Subcutaneous abdominal adipose tissue (tissue), 5 donors: ENCODE results near the gene PLEKHG3.

Experiments used
- H3K27ac ChIP-seq: one replicate; pipeline ENCODE4 v1.7.0; 2013; ENCODE audit warnings: low read depth, mild to moderate bottlenecking, inconsistent platforms, low read length, moderate library complexity
- H3K27me3 ChIP-seq, 5 donors: one replicate each; pipeline ENCODE4 v1.7.0; 2013; ENCODE audit warnings: low read length in 5 of 5, inconsistent platforms in 1 of 5; ENCODE audit not compliant: control insufficient read depth in 5 of 5, insufficient read depth in 4 of 5
- H3K36me3 ChIP-seq, 5 donors: one replicate each; pipeline ENCODE4 v1.7.0; 2013; ENCODE audit warnings: low read length in 5 of 5; ENCODE audit not compliant: control insufficient read depth in 5 of 5, insufficient read depth in 5 of 5
- H3K4me1 ChIP-seq, 5 donors: one replicate each; pipeline ENCODE4 v1.7.0; 2013; ENCODE audit warnings: low read length in 5 of 5, mild to moderate bottlenecking in 3 of 5, moderate library complexity in 1 of 5; ENCODE audit not compliant: control insufficient read depth in 5 of 5, insufficient read depth in 5 of 5
- H3K4me3 ChIP-seq, 5 donors: one replicate each; pipeline ENCODE4 v1.7.0; 2013; ENCODE audit warnings: low read length in 5 of 5, low read depth in 1 of 5
- H3K9ac ChIP-seq, 5 donors: one replicate each; pipeline ENCODE4 v1.7.0; 2013; ENCODE audit warnings: low read length in 5 of 5, mild to moderate bottlenecking in 4 of 5, moderate library complexity in 3 of 5
- H3K9me3 ChIP-seq, 5 donors: one replicate each; pipeline ENCODE4 v1.7.0; 2013; ENCODE audit warnings: low read length in 5 of 5; ENCODE audit not compliant: control insufficient read depth in 5 of 5
- donor health status: healthy.
- donor health status: healthy.
- donor health status: healthy.
- donor health status: healthy.
- donor health status: healthy.

PLEKHG3 gene

GRCh38 chr14:64714432-64715025, 10.3 kb downstream of the PLEKHG3 start:
- Histone ChIP-seq H3K9ac (no peak overlapping the region), H3K36me3 (no peaks in the 10 kb centered on the region), H3K4me3 (no peak overlapping the region), H3K4me1 (peaks cover 11 to 67% (median 63%) of the 10 kb centered on the region in 5 donors), H3K9me3 (peaks cover 3 to 17% (median 9%) of the 10 kb centered on the region in 5 donors), H3K27me3 (no peaks in the 10 kb centered on the region), H3K27ac (no peak overlapping the region)

DNA sequence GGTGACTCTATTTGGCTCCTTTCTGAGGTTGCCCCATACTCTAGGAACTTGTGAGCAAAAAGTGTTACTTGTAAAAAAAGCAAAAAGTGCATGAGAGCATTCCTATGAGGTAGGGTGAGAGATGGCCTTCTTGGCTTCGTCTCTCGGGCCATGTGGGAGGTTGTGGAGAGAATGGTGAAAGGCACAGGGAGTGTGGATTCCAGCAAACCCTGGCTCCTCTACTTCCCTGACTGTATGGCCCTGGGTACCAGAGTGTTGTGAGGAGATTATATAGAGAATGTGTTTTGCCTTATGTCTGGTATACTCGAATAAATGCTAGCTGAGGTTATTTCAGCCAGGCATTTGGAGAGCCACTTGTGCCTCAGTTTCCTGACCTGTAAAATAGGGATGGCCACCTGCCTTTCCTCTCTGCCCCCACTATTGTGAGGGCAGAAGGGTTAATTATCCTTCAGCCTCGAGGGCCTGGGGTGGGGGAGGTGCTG, 11.0 kb downstream of the PLEKHG3 start:
- H3K4me1 ChIP-seq: peaks cover 11 to 66% (median 63%) of the 10 kb centered on the region in 5 donors
- no peaks in the 10 kb centered on the region for H3K27me3 ChIP-seq
- H3K9me3 ChIP-seq: peaks cover 3 to 17% (median 9%) of the 10 kb centered on the region in 5 donors
- peak overlapping the region; percentile 64 for H3K27ac ChIP-seq
- H3K4me3 ChIP-seq: no peak overlapping the region
- H3K36me3 ChIP-seq: no peaks in the 10 kb centered on the region
- H3K9ac ChIP-seq: peak overlapping the region in 1 of 5 donors; percentile 22

DNA sequence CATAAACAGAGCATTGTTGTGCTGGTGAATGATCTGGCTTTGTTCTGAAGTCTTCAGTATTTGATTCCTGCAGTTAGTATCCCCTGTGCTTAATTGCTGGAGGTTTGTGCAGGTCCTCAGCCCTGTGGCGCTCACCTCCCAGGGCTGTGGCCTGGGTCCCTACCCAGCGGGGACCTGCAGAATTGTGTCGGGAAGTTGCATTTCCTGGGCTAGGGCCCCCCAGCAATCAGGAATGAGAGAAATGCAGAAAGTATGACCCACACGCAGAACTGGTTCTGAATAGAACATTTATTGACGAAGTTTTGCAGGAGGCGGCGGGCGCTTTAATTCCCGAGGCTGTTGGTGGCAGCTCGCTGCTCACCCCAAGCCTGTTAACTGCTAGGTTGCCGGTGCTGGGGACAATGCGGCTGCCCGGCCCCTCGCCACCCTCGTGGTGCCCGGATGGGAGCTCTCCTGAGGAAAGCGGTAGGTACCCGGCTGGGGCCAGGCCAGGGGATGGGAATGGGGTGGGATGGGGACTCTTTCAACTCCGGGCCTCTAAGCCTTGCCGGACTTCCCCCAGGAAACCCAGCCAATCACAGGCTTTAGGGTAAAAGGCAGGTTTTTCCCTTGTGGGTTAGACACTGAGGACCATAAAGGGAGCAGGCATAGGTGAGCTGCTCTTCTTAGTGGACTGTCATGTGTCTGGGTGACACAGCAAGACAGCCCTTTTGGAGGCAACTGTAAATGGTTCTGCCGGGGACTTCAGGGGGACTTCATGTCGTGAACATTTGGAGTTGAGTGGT, 11.6 kb downstream of the PLEKHG3 start:
- Histone ChIP-seq H3K27ac (peak overlapping the region; percentile 64), H3K36me3 (no peaks in the 10 kb centered on the region), H3K4me3 (peak overlapping the region in 4 of 5 donors; percentile 24 to 45 (median 32)), H3K4me1 (peaks cover 11 to 67% (median 62%) of the 10 kb centered on the region in 5 donors), H3K9me3 (peaks cover 3 to 17% (median 9%) of the 10 kb centered on the region in 5 donors), H3K9ac (peak overlapping the region in 3 of 5 donors; percentile 22 to 62 (median 30)), H3K27me3 (no peaks in the 10 kb centered on the region)

DNA sequence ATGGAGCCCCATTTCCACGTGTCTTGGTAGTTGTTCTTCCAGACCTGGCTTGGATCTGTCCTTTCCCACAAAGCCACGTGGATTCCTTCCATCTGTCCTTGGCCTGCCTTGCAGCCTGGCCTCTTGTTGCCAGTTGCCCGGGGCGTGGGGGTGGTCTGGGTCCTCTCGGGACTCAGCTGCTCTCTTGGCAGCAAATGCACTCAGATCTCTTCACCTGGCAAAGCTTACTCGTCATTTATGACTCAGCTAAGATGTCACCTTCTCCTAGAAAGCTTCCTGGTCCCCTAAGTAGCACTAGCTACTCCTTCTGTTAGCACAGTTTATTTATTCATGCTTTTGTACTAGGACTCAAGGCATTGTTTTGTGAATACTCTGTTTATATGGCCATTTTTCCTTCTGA, 13.6 kb downstream of the PLEKHG3 start:
- H3K4me3 ChIP-seq: no peak overlapping the region
- H3K27ac ChIP-seq: peak overlapping the region; percentile 45
- no peak overlapping the region for H3K9ac ChIP-seq
- no peaks in the 10 kb centered on the region for H3K27me3 ChIP-seq
- no peaks in the 10 kb centered on the region for H3K36me3 ChIP-seq
- peaks cover 15 to 83% (median 77%) of the 10 kb centered on the region in 5 donors for H3K4me1 ChIP-seq
- peaks cover 3 to 13% (median 9%) of the 10 kb centered on the region in 5 donors for H3K9me3 ChIP-seq

DNA sequence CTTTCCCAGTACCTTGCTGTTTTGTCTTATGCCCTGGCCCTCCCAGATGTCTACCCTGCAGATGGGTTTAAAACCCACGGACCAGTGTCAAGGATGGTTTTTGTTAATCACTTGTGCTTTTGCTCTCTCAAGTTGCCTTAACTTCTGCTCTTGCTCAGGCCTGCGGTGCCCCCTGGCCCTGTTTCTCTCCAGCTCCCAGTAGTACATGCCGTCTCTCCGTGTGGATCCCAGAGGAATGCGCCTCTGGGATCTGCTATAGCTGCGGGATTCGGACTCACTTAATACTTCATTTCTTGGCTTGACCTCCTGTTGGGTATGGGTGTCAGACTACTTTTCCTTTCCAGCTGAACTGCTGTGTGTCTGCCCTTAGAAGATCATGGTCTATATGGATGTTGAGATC, 14.5 kb downstream of the PLEKHG3 start:
- Histone ChIP-seq H3K36me3 (no peaks in the 10 kb centered on the region), H3K4me3 (no peak overlapping the region), H3K9ac (peak overlapping the region in 1 of 5 donors; percentile 23), H3K27me3 (no peaks in the 10 kb centered on the region), H3K4me1 (peaks cover 17 to 89% (median 81%) of the 10 kb centered on the region in 5 donors), H3K9me3 (peaks cover 3 to 7% (median 5%) of the 10 kb centered on the region in 5 donors), H3K27ac (peak overlapping the region; percentile 45)

GRCh38 chr14:64719601-64720000, 15.4 kb downstream of the PLEKHG3 start:
- Histone ChIP-seq H3K27ac (peak overlapping the region; percentile 45), H3K36me3 (no peaks in the 10 kb centered on the region), H3K4me1 (peaks cover 17 to 97% (median 90%) of the 10 kb centered on the region in 5 donors), H3K9me3 (no peaks in the 10 kb centered on the region), H3K27me3 (no peaks in the 10 kb centered on the region), H3K4me3 (no peak overlapping the region), H3K9ac (no peak overlapping the region)

DNA sequence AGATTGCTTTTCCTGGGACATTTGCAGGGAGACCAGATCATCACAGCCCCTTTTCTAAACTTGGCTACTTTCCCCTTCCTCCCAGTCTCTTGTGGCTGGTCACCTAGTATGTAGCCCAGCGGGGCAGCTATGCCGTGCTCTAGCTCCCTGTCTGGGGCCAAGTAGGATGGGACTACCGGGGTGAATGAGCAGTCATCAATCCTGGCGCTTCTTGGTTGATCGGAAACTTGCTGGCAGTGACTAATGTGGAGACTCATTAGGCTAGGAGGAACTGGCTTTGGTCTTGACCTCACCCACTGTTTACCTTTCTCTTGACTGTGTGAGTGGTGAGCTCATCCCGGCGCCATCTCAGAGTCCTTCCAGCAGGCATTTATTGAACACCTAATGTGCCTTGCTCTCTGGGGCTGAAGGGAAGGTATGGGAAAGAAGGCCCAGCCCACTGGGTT, 15.9 kb downstream of the PLEKHG3 start:
- Histone ChIP-seq H3K36me3 (no peaks in the 10 kb centered on the region), H3K27me3 (no peaks in the 10 kb centered on the region), H3K4me3 (no peak overlapping the region), H3K4me1 (peaks cover 17 to 99% (median 91%) of the 10 kb centered on the region in 5 donors), H3K9ac (no peak overlapping the region), H3K27ac (no peak overlapping the region), H3K9me3 (no peaks in the 10 kb centered on the region)

DNA sequence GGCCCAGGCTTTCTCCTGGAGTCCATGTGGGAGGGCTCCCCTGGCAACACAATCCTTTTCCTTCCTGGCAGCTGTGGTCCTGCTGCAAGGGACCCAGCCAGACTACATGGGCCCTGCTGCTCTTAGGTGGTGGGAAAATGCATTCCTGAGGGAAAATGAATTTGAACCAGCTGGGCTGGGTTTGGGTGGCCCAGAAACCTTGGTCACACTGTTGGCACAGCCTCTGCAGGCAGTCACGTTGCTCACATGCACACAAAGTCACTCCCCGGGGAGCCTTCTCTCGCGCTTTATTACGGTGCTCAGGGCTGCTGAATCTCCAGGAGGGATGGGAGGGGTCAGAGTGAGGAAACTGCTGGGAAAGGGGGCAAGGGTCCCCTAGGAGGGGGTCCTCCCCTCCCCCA, 17.2 kb downstream of the PLEKHG3 start:
- Histone ChIP-seq H3K4me1 (peaks cover 17 to 95% (median 84%) of the 10 kb centered on the region in 5 donors), H3K9me3 (no peaks in the 10 kb centered on the region), H3K9ac (peak overlapping the region in 2 of 5 donors; percentile 26 to 31), H3K27me3 (no peaks in the 10 kb centered on the region), H3K36me3 (no peaks in the 10 kb centered on the region), H3K27ac (peak overlapping the region; percentile 54), H3K4me3 (peak overlapping the region in 2 of 5 donors; percentile 11 to 25)

DNA sequence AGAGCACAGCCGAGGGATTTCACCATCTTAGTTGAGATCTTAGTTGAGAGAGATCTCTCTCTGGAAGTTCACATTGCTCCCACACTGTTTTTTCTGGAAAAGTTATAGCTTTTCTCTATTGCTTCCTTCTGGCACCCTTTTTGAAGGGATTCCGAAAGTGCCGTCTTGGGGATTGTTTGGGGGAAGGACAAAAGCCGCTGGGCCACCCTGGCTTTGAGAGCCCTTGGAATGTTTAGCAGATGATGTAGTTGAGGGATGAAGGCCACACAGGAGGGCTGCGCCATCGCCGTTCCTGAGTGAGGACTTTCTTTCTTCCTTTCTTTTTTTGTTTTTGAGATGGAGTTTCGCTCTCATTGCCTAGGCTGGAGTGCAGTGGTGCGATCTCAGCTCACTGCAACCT, 17.7 kb downstream of the PLEKHG3 start:
- Histone ChIP-seq H3K9ac (peak overlapping the region in 1 of 5 donors; percentile 26), H3K36me3 (no peaks in the 10 kb centered on the region), H3K27me3 (no peaks in the 10 kb centered on the region), H3K4me1 (peaks cover 17 to 94% (median 79%) of the 10 kb centered on the region in 5 donors), H3K4me3 (peak overlapping the region in 1 of 5 donors; percentile 25), H3K27ac (peak overlapping the region; percentile 54), H3K9me3 (no peaks in the 10 kb centered on the region)
